Left ventricle myocardium inferior (tissue), 1 donor: ENCODE data around the gene WDR72. TPM values are rescaled to one million over a fixed set of nuclear protein-coding genes. Genes with fewer than 3 reads are reported as not detected.

Source experiments
- DNase-seq: peaks from one replicate; pipeline ENCODE4 v3.0.0-alpha.2; 2020
- H3K27ac ChIP-seq: fragments of 200-600 bp; replicated peaks from 2 replicates; pipeline ENCODE4 v1.8.0; 2021
- H3K27me3 ChIP-seq: fragments of 200-600 bp; 2 replicates; pipeline ENCODE4 v1.8.0; 2021; ENCODE audit warnings: low read depth
- H3K36me3 ChIP-seq: fragments of 200-600 bp; 2 replicates; pipeline ENCODE4 v1.8.0; 2021
- H3K4me1 ChIP-seq: fragments of 200-600 bp; 2 replicates; pipeline ENCODE4 v1.8.0; 2021
- H3K4me3 ChIP-seq: fragments of 200-600 bp; 2 replicates; pipeline ENCODE4 v1.8.0; 2021; ENCODE audit warnings: mild to moderate bottlenecking, moderate library complexity
- H3K9me3 ChIP-seq: fragments of 200-600 bp; replicated peaks from 2 replicates; pipeline ENCODE4 v1.8.0; 2021
- CTCF ChIP-seq: fragments of 200-600 bp; IDR thresholded peaks from 2 replicates; pipeline ENCODE4 v1.8.0; 2021; ENCODE audit warnings: antibody characterized with exemption, mild to moderate bottlenecking, borderline replicate concordance
- intact Hi-C: fragments of 100-400 bp; cut with micrococcal nuclease; formaldehyde crosslinking; loops from one replicate; pipeline ENCODE4 v1.11.0; 2022
- total RNA-seq: library from RNA; stranded (reverse); fragmentation: NEBNext Ultra II Directional; extraction: Animal tissue kit (Norgen Biotek cat#: 25700); gene quantifications from one replicate; pipeline ENCODE4 v1.2.1, GENCODE V29; 2021
- donor health status: DM: no; HTN: yes; CAD: no; lungs with severe emphysema.

Gene WDR72
- total RNA-seq, 1 donor from 2014 or later: not detected

GRCh38 chr15:53565721-53566120 lies 193.7 kb downstream of the WDR72 start:
- Histone ChIP-seq H3K9me3 (peaks cover 8% of the 10 kb centered on the region), H3K4me1 (no peaks in the 10 kb centered on the region), H3K27ac (no peak overlapping the region), H3K4me3 (no peak overlapping the region), H3K27me3 (no peaks in the 10 kb centered on the region), H3K36me3 (no peaks in the 10 kb centered on the region)
- intact Hi-C loops: no loop called here
- no peak for TF ChIP-seq CTCF
- no peak for DNase-seq

GRCh38 chr15:53564647-53565046 lies 194.8 kb downstream of the WDR72 start:
- DNase-seq: no peak
- intact Hi-C loops: no loop called here
- Histone ChIP-seq H3K36me3 (no peaks in the 10 kb centered on the region), H3K4me1 (no peaks in the 10 kb centered on the region), H3K27ac (no peak overlapping the region), H3K4me3 (no peak overlapping the region), H3K9me3 (no peaks in the 10 kb centered on the region), H3K27me3 (no peaks in the 10 kb centered on the region)
- TF ChIP-seq CTCF: no peak

GRCh38 chr15:53563627-53564026 lies 195.8 kb downstream of the WDR72 start:
- Histone ChIP-seq H3K4me1 (no peaks in the 10 kb centered on the region), H3K9me3 (no peaks in the 10 kb centered on the region), H3K27me3 (no peaks in the 10 kb centered on the region), H3K4me3 (no peak overlapping the region), H3K36me3 (no peaks in the 10 kb centered on the region), H3K27ac (no peak overlapping the region)
- DNase-seq: no peak
- intact Hi-C loops: no loop called here
- TF ChIP-seq CTCF: no peak

- Histone ChIP-seq H3K4me1 (no peaks in the 10 kb centered on the region), H3K27me3 (no peaks in the 10 kb centered on the region), H3K27ac (no peak overlapping the region), H3K36me3 (no peaks in the 10 kb centered on the region), H3K9me3 (no peaks in the 10 kb centered on the region), H3K4me3 (no peak overlapping the region)
- DNase-seq: no peak
- TF ChIP-seq CTCF: no peak
- intact Hi-C loops: no loop called here
These were observed 199.8 kb downstream of the WDR72 start for GRCh38 chr15:53559364-53560277.

GRCh38 chr15:53558384-53558783 lies 201.1 kb downstream of the WDR72 start:
- DNase-seq: no peak
- H3K4me3 ChIP-seq: no peak overlapping the region
- H3K4me1 ChIP-seq: no peaks in the 10 kb centered on the region
- no peak for TF ChIP-seq CTCF
- no peaks in the 10 kb centered on the region for H3K9me3 ChIP-seq
- H3K27me3 ChIP-seq: no peaks in the 10 kb centered on the region
- no peak overlapping the region for H3K27ac ChIP-seq
- intact Hi-C loops: no loop called here
- no peaks in the 10 kb centered on the region for H3K36me3 ChIP-seq
